ENCODE data around the gene CD8B2.

Gene CD8B2

GRCh38 chr2:106534471-106534870 is 47.3 kb downstream of the CD8B2 start (continued):
- TF ChIP-seq PRDM2 (tag by site-specific recombination; IDR thresholded peaks at IDR 0.05; ENCODE audit: borderline replicate concordance), result no peak
- no peak for TF ChIP-seq SCRT2 (tag by site-specific recombination; IDR thresholded peaks at IDR 0.05)
- TF ChIP-seq ZNF544 (tag by site-specific recombination; IDR thresholded peaks at IDR 0.05), result no peak
- TF ChIP-seq ZNF626 (tag by site-specific recombination; IDR thresholded peaks at IDR 0.05), result no peak

GRCh38 chr2:106536490-106536889 is 49.3 kb downstream of the CD8B2 start:
- ChIA-PET CTCF (no interaction called here), POLR2A (no interaction called here)
- Histone ChIP-seq H3K4me1 (ENCODE audit: control insufficient read depth, insufficient read depth, low read length) (no peaks in the 10 kb centered on the region), H3K9me3 (ENCODE audit: control insufficient read depth, insufficient read depth, low read depth, low read length) (no peaks in the 10 kb centered on the region), H3K4me3 (ENCODE audit: low read depth, low read length) (no peak overlapping the region), H3K36me3 (ENCODE audit: control insufficient read depth in 2 of 2, insufficient read depth in 1 of 2, low read length in 2 of 2) (no peaks in the 10 kb centered on the region), H3K27ac (ENCODE audit: extremely low read depth, low read depth, low read length) (no peak overlapping the region)
- TF ChIP-seq ZBTB26 (tag by site-specific recombination; optimal IDR thresholded peaks at IDR 0.05), result no peak
- no peak for TF ChIP-seq ZNF701 (tag by site-specific recombination; IDR thresholded peaks at IDR 0.05)
- TF ChIP-seq ZNF639 (tag by site-specific recombination; IDR thresholded peaks at IDR 0.05), result no peak
- TF ChIP-seq YY2 (tag by site-specific recombination; IDR thresholded peaks at IDR 0.05), result no peak
- TF ChIP-seq ZNF23 (tag by site-specific recombination; IDR thresholded peaks at IDR 0.05; ENCODE audit: borderline replicate concordance), result no peak
- TF ChIP-seq ZNF610 (tag by site-specific recombination; IDR thresholded peaks at IDR 0.05; ENCODE audit: borderline replicate concordance), result no peak
- TF ChIP-seq ZNF221 (tag by site-specific recombination; IDR thresholded peaks at IDR 0.05; ENCODE audit: borderline replicate concordance), result no peak
- no peak for TF ChIP-seq ZXDB (tag by site-specific recombination; IDR thresholded peaks at IDR 0.05)
- no peak for TF ChIP-seq ZNF398 (tag by site-specific recombination; IDR thresholded peaks at IDR 0.05)

GRCh38 chr2:106537047-106537446 is 49.9 kb downstream of the CD8B2 start:
- POLR2A ChIA-PET, result no interaction called here
- CTCF ChIA-PET, result interaction anchor here (0.9 to 1.2 kb wide), 2 partner anchors 9 to 344 kb away, joined by 3 to 4 read pairs; no protein-coding TSS in a partner anchor
- Histone ChIP-seq H3K4me3 (ENCODE audit: low read depth, low read length) (no peak overlapping the region), H3K9me3 (ENCODE audit: control insufficient read depth, insufficient read depth, low read depth, low read length) (no peaks in the 10 kb centered on the region), H3K27ac (ENCODE audit: extremely low read depth, low read depth, low read length) (no peak overlapping the region), H3K4me1 (ENCODE audit: control insufficient read depth, insufficient read depth, low read length) (no peaks in the 10 kb centered on the region), H3K36me3 (ENCODE audit: control insufficient read depth in 2 of 2, insufficient read depth in 1 of 2, low read length in 2 of 2) (no peaks in the 10 kb centered on the region)
- TF ChIP-seq ZNF362 (tag by site-specific recombination; IDR thresholded peaks at IDR 0.05) (no peak), KLF10 (tag by site-specific recombination; IDR thresholded peaks at IDR 0.05) (no peak), ZNF18 (tag by site-specific recombination; IDR thresholded peaks at IDR 0.05) (no peak), ZNF140 (tag by site-specific recombination; IDR thresholded peaks at IDR 0.05) (no peak), ZNF416 (tag by site-specific recombination; IDR thresholded peaks at IDR 0.05) (no peak), REPIN1 (tag by site-specific recombination; IDR thresholded peaks at IDR 0.05; ENCODE audit: low read depth) (no peak), ZNF133 (tag by site-specific recombination; IDR thresholded peaks at IDR 0.05) (no peak), ZNF629 (tag by site-specific recombination; IDR thresholded peaks at IDR 0.05) (no peak)
